SK-N-SH treated with all-trans-retinoic acid at 6 μM for 48 hours (cell line): Measurements from ENCODE around the gene ZSWIM5.

Experiments
- ATAC-seq: fragments of 200-7000 bp; cut with Tn5 transposase; 3 replicates; pipeline ENCODE4 v1.9.1; 2020; ENCODE audit warnings: mild to moderate bottlenecking, moderate library complexity
- ARNTL ChIP-seq: fragments of 450-650 bp; formaldehyde crosslinking; IDR thresholded peaks from 2 replicates; pipeline ENCODE4 v1.5.0; 2020; ENCODE audit warnings: low read depth, mild to moderate bottlenecking, moderate library complexity, borderline replicate concordance
- BACH2 ChIP-seq: fragments of 250-450 bp; sonication (Bioruptor Pico); IDR thresholded peaks from 2 replicates; pipeline ENCODE4 v1.9.0; 2021; ENCODE audit warnings: mild to moderate bottlenecking, borderline replicate concordance
- CREB5 ChIP-seq: fragments of 250-450 bp; sonication (Bioruptor Pico); IDR thresholded peaks from 2 replicates; pipeline ENCODE4 v1.5.1; 2020; ENCODE audit warnings: low read depth, mild to moderate bottlenecking, moderate library complexity
- ESRRG ChIP-seq: fragments of 250-450 bp; sonication (Bioruptor Pico); IDR thresholded peaks from 2 replicates; pipeline ENCODE4 v1.6.1; 2021; ENCODE audit warnings: mild to moderate bottlenecking
- GLIS3 ChIP-seq: fragments of 250-450 bp; sonication (Bioruptor Pico); IDR thresholded peaks from 2 replicates; pipeline ENCODE4 v1.5.0; 2020; ENCODE audit warnings: mild to moderate bottlenecking, moderate library complexity
- OSR1 ChIP-seq: fragments of 250-450 bp; sonication (Bioruptor Pico); IDR thresholded peaks from 2 replicates; pipeline ENCODE4 v1.8.0; 2022; ENCODE audit warnings: moderate library complexity, mild to moderate bottlenecking, inconsistent platforms
- PATZ1 ChIP-seq: fragments of 250-450 bp; sonication (Bioruptor Pico); IDR thresholded peaks from 2 replicates; pipeline ENCODE4 v1.8.0; 2020; ENCODE audit warnings: mild to moderate bottlenecking, moderate library complexity, borderline replicate concordance
- POU6F1 ChIP-seq: fragments of 250-450 bp; sonication (Bioruptor Pico); IDR thresholded peaks from 2 replicates; pipeline ENCODE4 v1.8.0; 2021; ENCODE audit warnings: low read depth, mild to moderate bottlenecking, moderate library complexity, borderline replicate concordance
- PPARA ChIP-seq: fragments of 250-450 bp; sonication (Bioruptor Pico); IDR thresholded peaks from 2 replicates; pipeline ENCODE4 v1.5.0; 2020; ENCODE audit warnings: mild to moderate bottlenecking, borderline replicate concordance
- RARB ChIP-seq: fragments of 250-450 bp; sonication (Bioruptor Pico); IDR thresholded peaks from 2 replicates; pipeline ENCODE4 v1.8.0; 2021; ENCODE audit warnings: mild to moderate bottlenecking, moderate library complexity
- SNAI2 ChIP-seq: fragments of 250-450 bp; sonication (Bioruptor Pico); IDR thresholded peaks from 2 replicates; pipeline ENCODE4 v1.5.0; 2020; ENCODE audit warnings: mild to moderate bottlenecking, moderate library complexity
- TCF4 ChIP-seq: fragments of 250-450 bp; sonication (Bioruptor Pico); IDR thresholded peaks from 2 replicates; pipeline ENCODE4 v1.8.0; 2021; ENCODE audit warnings: mild to moderate bottlenecking, moderate library complexity, borderline replicate concordance
- TSHZ2 ChIP-seq: fragments of 250-450 bp; sonication (Bioruptor Pico); IDR thresholded peaks from 2 replicates; pipeline ENCODE4 v1.5.0; 2020; ENCODE audit warnings: mild to moderate bottlenecking, moderate library complexity
- ZC3H10 ChIP-seq: fragments of 250-450 bp; sonication (Bioruptor Pico); IDR thresholded peaks from 2 replicates; pipeline ENCODE4 v1.5.1; 2021; ENCODE audit warnings: mild to moderate bottlenecking, moderate library complexity
- ZFP3 ChIP-seq: fragments of 250-450 bp; sonication (Bioruptor Pico); IDR thresholded peaks from 2 replicates; pipeline ENCODE4 v1.5.0; 2020; ENCODE audit warnings: mild to moderate bottlenecking, moderate library complexity
- ZFP30 ChIP-seq: fragments of 450-650 bp; formaldehyde crosslinking; IDR thresholded peaks from 2 replicates; pipeline ENCODE4 v1.5.0; 2022; ENCODE audit warnings: mild to moderate bottlenecking, moderate library complexity
- ZNF565 ChIP-seq: fragments of 450-650 bp; formaldehyde crosslinking; conservative IDR thresholded peaks from 2 replicates; pipeline ENCODE4 v1.5.0; 2020; ENCODE audit warnings: low read depth, mild to moderate bottlenecking, moderate library complexity
- ZNF70 ChIP-seq: fragments of 450-650 bp; formaldehyde crosslinking; IDR thresholded peaks from 2 replicates; pipeline ENCODE4 v1.5.0; 2020; ENCODE audit warnings: mild to moderate bottlenecking, moderate library complexity
- ZNF8 ChIP-seq: fragments of 450-650 bp; formaldehyde crosslinking; IDR thresholded peaks from 2 replicates; pipeline ENCODE4 v1.5.0; 2020; ENCODE audit warnings: mild to moderate bottlenecking, moderate library complexity

Gene ZSWIM5

GRCh38 chr1:45018599-45019230 is 187.7 kb downstream of the ZSWIM5 start:
- TF ChIP-seq ZNF70 (CRISPR knock-in tag) (no peak), CREB5 (CRISPR knock-in tag) (no peak), TCF4 (no peak), GLIS3 (CRISPR knock-in tag) (no peak), RARB (CRISPR knock-in tag) (no peak), ZFP3 (CRISPR knock-in tag) (no peak), PATZ1 (CRISPR knock-in tag) (no peak), PPARA (no peak), ZNF8 (no peak), ESRRG (CRISPR knock-in tag) (no peak), ZC3H10 (no peak), ZNF565 (CRISPR knock-in tag) (no peak), POU6F1 (CRISPR knock-in tag) (no peak), TSHZ2 (CRISPR knock-in tag) (no peak), OSR1 (CRISPR knock-in tag) (no peak), ARNTL (CRISPR knock-in tag) (no peak), ZFP30 (CRISPR knock-in tag) (no peak)
- peak; percentile 95 for ATAC-seq

- TF ChIP-seq PATZ1 (CRISPR knock-in tag) (no peak), ZNF70 (CRISPR knock-in tag) (no peak), GLIS3 (CRISPR knock-in tag) (no peak), TSHZ2 (CRISPR knock-in tag) (no peak), ARNTL (CRISPR knock-in tag) (no peak), SNAI2 (no peak), POU6F1 (CRISPR knock-in tag) (no peak), PPARA (no peak), OSR1 (CRISPR knock-in tag) (no peak), BACH2 (no peak), TCF4 (no peak)
- TF ChIP-seq, all 23 proteins: peak for 0
- ATAC-seq, result no peak
Observed at GRCh38 chr1:45016767-45017166, 189.6 kb downstream of the ZSWIM5 start.
